Activated gamma-delta T cell treated with anti-CD3 and anti-CD28 coated beads, Interleukin-2, amount 50 U/mL, for 16 hours (primary cell): ENCODE data around the gene ZNF773.
"Not testable (repeated sequence)": the region's sequence is repeated elsewhere in the genome, so short reads cannot be mapped to it uniquely, and the experiment has no call there.

ENCODE experiments used
- DNase-seq: peaks from one replicate; pipeline ENCODE4 v3.0.0-alpha.2; 2020; ENCODE audit warnings: low read depth

The ZNF773 gene

GRCh38 chr19:57499680-57500395 is at the start of gene ZNF773:
Gene ZNF773 (plus strand): TSS chr19:57499938. CDS start chr19:57500081, 143 bp downstream.
- peak; percentile 94 for DNase-seq

GRCh38 chr19:57452307-57452706 is 47.4 kb upstream of the ZNF773 start:
- no peak for DNase-seq

- no peak for DNase-seq
These were observed 33.9 kb upstream of the ZNF773 start for GRCh38 chr19:57465680-57466381.

DNA sequence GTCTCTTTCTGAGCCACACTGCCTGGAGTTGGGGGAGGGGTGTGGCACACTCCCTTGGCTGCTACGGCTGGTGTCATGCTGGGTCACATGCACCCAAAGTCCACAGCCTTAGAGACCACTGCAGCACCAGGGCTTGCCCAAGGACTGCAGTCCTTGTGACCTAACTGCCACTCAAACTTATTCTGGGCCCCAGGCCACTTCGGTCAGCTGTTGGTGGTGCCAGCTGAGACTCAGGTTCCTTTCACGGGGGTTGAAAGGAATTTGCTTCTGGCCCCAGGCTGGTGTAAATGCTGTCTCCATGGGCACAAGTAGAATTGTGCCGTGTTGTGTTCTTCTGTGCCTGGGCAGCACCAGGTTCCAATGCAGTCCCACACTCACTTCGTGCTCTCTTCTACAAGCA is 33.2 kb upstream of the ZNF773 start:
- no peak for DNase-seq

DNA sequence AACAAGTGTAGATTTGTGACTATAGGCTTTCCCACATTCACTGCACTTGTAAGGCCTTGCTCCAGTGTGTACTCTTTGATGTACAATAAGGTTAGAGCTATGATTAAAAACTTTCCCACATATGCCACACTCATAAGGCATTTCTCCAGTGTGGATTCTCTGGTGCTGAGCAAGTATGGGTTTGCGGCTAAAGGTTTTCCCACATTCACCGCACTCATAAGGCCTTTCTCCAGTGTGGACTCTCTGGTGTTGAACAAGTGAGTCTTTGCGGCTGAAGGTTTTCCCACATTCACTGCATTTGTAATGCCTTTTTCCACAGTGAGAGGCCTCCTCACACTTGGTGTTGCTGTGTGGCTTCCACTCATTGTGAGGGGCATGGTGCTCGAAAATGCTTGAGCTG is 26.1 kb upstream of the ZNF773 start:
- no peak for DNase-seq

- DNase-seq = peak; percentile 80
These were observed 22.3 kb upstream of the ZNF773 start, which contains the start of gene ZNF772 for GRCh38 chr19:57477191-57478008. Gene ZNF772 (minus strand): TSS chr19:57477566. CDS start chr19:57477309, 257 bp downstream.

GRCh38 chr19:57487477-57488298 is 12.1 kb upstream of the ZNF773 start, which contains the start of gene ZNF419:
Gene ZNF419 (plus strand): TSS chr19:57487750. CDS start chr19:57487951, 201 bp downstream.
- DNase-seq = peak; percentile 91

GRCh38 chr19:57488299-57488644 is 11.5 kb upstream of the ZNF773 start:
- not testable (repeated sequence) for DNase-seq

DNA sequence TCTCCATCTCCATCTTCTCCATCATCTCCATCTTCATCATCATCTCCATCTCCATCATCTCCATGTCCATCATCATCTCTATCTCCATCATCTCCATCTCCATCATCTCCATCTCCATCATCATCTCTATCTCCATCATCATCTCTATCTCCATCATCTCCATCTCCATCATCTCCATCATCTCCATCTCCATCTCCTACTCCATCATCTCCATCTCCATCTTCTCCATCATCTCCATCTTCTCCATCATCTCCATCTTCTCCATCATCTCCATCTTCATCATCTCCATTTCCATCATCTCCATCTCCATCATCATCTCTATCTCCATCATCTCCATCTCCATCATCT is 432 bp upstream of the ZNF773 start:
- not testable (repeated sequence) for DNase-seq

DNA sequence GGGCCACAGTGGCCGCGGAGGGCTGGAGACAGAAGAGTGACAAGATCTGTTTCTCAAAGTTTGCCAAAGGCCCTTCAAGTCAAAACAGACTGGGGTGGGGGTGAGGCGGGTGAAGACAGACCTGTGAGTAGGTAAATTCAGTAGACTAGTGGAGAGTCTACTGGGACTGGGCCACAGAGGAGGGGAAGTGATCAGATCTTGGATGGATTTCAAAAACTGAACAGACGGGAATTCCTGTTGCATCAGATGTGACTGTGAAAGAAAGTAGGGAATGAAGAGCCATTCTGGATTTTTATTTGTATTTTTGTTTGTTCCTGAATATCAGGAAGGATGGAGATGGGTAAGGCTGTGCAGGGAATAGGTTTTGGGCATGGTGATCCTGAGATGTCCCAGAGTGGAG is 662 bp downstream of the ZNF773 start:
- DNase-seq = not testable (repeated sequence)

DNA sequence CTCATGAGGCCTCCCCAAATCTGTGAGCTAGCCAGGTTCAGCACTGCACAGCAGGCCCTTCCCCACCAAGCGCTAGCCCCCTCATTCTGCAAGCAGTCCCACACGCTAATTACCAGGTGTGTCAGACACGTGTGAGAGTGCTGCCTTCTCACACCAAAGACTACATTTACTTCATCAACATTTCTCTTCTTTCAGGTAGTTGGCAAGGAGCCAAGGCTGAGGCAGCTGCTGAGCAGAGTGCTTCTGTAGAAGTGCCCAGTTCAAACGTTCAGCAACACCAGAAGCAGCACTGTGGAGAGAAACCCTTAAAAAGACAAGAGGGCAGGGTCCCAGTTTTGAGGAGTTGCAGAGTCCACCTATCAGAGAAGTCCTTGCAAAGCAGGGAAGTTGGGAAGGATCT is 6.4 kb downstream of the ZNF773 start:
- DNase-seq = no peak

DNA sequence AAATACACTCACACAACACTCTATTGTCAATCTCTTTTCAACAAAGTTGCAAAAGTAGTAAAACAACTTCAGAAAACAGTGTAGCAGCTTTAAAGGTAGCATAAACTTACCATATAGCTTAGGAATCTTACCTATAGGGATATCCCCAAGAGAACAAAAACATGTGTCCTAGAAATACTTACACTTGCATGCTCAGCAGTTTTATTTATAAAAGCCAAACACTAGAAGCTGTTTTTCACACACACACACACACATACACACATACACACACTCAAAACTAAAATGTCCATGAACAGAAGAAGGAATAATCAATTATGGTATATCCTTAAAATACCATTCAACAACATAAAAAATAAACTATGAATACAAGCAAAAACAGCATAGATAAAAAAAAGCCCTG is 11.7 kb downstream of the ZNF773 start:
- no peak for DNase-seq

- no peak for DNase-seq
These were observed 13.1 kb downstream of the ZNF773 start for GRCh38 chr19:57512845-57513244.

GRCh38 chr19:57515255-57515654 is 15.5 kb downstream of the ZNF773 start:
- no peak for DNase-seq

DNA sequence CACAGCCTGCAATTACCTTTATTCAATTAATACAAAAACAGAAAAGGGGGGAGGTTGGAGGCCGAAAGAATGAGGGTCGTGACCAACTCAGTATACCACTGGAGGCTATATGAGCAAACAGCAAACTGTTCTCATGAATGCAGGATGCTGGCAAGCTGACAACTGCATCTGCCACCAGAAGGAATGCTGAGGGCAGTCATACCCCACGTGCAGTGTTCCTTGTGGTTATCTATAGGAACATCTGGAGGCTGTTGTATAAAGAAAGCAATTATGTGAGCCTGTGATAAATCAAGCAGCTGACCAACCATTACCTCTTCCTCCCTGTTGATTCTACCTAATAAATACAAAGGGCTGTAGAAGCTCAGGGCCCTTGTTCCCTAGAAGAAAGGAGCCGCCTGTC is 18.3 kb downstream of the ZNF773 start:
- not testable (repeated sequence) for DNase-seq

DNA sequence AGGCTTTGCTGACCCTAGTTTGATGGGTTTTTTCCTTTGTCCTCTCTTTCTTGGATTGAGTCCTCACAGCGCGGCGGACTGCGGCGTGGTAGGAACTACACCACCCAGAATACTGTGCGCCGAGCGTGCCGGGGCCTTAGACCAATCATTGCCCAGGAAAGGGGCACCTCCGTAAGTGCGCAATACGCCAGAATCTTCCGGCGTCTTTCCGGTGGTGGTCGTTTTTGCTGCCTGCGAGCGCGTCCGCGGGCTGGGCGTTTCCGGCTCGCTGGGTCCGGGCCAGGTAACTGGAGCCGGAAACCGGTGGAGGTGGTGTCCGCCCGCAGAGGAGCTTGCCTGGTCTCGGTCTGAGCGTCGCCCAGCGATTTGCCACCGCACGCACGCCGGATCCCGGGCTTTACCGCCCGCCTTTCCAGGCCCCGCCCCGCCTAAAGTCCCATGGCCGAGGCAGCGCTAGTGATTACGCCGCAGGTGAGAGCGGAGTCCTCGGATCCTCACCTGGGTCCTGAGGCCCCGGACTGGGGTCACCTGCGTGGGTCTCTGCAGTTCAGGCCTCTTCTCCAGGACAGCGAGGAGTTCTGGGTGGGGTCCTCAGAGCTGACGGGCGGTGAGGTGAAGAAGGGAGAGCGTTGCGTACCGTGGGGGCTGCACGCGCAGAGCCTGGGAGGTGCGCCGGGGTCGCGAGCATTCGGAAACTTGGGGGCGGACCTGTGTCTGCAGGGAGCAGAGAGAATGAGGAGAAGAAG is 27.6 kb downstream of the ZNF773 start, which contains the start of gene ZNF549:
Gene ZNF549 (plus strand): TSS at position 221 of the 746 bp plus-strand sequence. CDS start 218 bp downstream, at position 439.
- peak; percentile 84 for DNase-seq

DNA sequence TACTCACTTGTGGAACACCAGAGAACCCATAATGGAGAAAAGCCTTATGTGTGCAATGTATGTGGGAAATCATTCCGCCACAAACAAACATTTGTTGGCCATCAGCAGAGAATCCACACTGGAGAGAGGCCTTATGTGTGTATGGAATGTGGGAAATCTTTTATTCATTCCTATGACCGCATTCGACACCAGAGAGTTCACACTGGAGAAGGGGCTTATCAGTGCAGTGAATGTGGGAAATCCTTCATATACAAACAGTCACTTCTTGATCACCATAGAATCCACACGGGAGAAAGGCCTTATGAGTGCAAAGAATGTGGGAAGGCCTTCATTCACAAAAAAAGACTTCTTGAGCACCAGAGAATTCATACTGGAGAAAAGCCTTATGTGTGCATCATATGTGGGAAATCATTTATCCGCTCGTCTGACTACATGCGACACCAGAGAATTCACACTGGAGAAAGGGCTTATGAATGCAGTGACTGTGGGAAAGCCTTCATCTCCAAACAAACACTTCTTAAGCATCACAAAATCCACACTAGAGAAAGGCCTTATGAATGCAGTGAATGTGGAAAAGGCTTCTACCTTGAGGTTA is 38.3 kb downstream of the ZNF773 start:
- DNase-seq = no peak

GRCh38 chr19:57546513-57546912 is 46.8 kb downstream of the ZNF773 start:
- no peak for DNase-seq

GRCh38 chr19:57552432-57552831 is 52.7 kb downstream of the ZNF773 start:
- DNase-seq = no peak

DNA sequence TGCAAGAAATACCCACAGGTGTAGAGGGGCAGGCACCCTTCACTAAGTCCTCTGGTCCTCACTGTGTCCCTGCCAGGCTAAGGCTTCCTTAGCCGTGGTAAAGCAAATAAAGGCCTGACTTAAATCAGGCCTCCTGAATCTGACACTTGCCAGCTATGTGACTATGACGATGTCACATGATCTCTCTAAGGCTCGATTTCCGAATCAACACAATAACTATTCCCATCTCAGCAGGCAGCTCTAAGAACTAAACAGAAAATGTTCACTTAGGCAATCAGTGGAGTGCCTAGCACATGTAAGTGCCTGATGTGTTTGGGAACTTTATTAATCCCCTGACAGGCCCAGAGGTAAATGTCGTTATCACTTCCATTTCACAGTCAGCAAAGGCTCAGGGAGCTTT is 57.9 kb downstream of the ZNF773 start:
- DNase-seq = no peak
